Keratinocyte (primary cell): Measurements from ENCODE around the gene LINC00237. TPM values are rescaled to one million over a fixed set of nuclear protein-coding genes. Genes with fewer than 3 reads are reported as not detected.

ENCODE experiments used
- DNase-seq: peaks from one replicate; pipeline ENCODE4 v3.0.0-alpha.2; 2011; ENCODE audit warnings: low read depth, missing footprints, low spot score
- FAIRE-seq: peaks from 2 replicates; lab custom pipeline; 2011; peaks lifted over from hg19 to GRCh38; lab: Jason Lieb, UNC
- H2AFZ ChIP-seq: 2 replicates; pipeline ENCODE4 v1.6.0; 2012; ENCODE audit warnings: low read length, control low read depth, inconsistent platforms; ENCODE audit not compliant: control insufficient read depth
- H3K27ac ChIP-seq: 2 replicates; pipeline ENCODE4 v1.5.1; 2011; ENCODE audit warnings: low read length; ENCODE audit not compliant: control insufficient read depth, insufficient read depth
- H3K27me3 ChIP-seq: 3 replicates; pipeline ENCODE4 v1.6.0; 2011; ENCODE audit warnings: low read length; ENCODE audit not compliant: control insufficient read depth, insufficient read depth; ENCODE audit errors: extremely low read depth
- H3K36me3 ChIP-seq, 2 experiments: 2 replicates in 1 of 2; 3 replicates in 1 of 2; pipeline ENCODE4 v1.5.1; 2011; ENCODE audit warnings: low read length in 2 of 2, mild to moderate bottlenecking in 1 of 2; ENCODE audit not compliant: control insufficient read depth in 2 of 2, insufficient read depth in 2 of 2; ENCODE audit errors: extremely low read depth in 1 of 2
- H3K4me1 ChIP-seq: 3 replicates; pipeline ENCODE4 v1.5.1; 2011; ENCODE audit warnings: low read length; ENCODE audit not compliant: control insufficient read depth, insufficient read depth; ENCODE audit errors: extremely low read depth
- H3K4me2 ChIP-seq: 3 replicates; pipeline ENCODE4 v1.6.0; 2011; ENCODE audit warnings: low read depth, low read length; ENCODE audit not compliant: control insufficient read depth, insufficient read depth; ENCODE audit errors: extremely low read depth
- H3K4me3 ChIP-seq, 3 experiments: fragments of 200-600 bp in 1 of 3; sonication (generic) in 1 of 3; 2 replicates in 2 of 3; 3 replicates in 1 of 3; pipeline ENCODE4 v1.5.1; 2011 to 2016; ENCODE audit warnings: low read length in 3 of 3, mild to moderate bottlenecking in 3 of 3, control low read depth in 2 of 3, inconsistent platforms in 1 of 3, low read depth in 1 of 3, mixed read lengths in 1 of 3, mixed run types in 1 of 3, moderate library complexity in 1 of 3; ENCODE audit not compliant: control insufficient read depth in 2 of 3, insufficient read depth in 2 of 3; ENCODE audit errors: extremely low read depth in 1 of 3
- H3K79me2 ChIP-seq: 2 replicates; pipeline ENCODE4 v1.6.0; 2012; ENCODE audit warnings: low read length; ENCODE audit not compliant: control insufficient read depth, insufficient read depth
- H3K9ac ChIP-seq: 3 replicates; pipeline ENCODE4 v1.6.0; 2011; ENCODE audit warnings: low read length; ENCODE audit not compliant: control insufficient read depth, insufficient read depth; ENCODE audit errors: extremely low read depth
- H3K9me1 ChIP-seq: 3 replicates; pipeline ENCODE4 v1.6.0; 2011; ENCODE audit warnings: low read length; ENCODE audit not compliant: control insufficient read depth, insufficient read depth; ENCODE audit errors: extremely low read depth
- H3K9me3 ChIP-seq: 2 replicates; pipeline ENCODE4 v1.5.1; 2012; ENCODE audit warnings: low read depth, low read length; ENCODE audit not compliant: control insufficient read depth
- H4K20me1 ChIP-seq: 3 replicates; pipeline ENCODE4 v1.6.0; 2011; ENCODE audit warnings: low read length; ENCODE audit not compliant: control insufficient read depth, insufficient read depth; ENCODE audit errors: extremely low read depth
- EZH2 ChIP-seq: IDR thresholded peaks from one replicate; pipeline ENCODE4 v1.6.1; 2012; ENCODE audit warnings: inconsistent platforms, mild to moderate bottlenecking, low read length, moderate library complexity
- dilution Hi-C: fragments of 300-500 bp; cut with MboI; formaldehyde crosslinking; loops from one replicate; pipeline ENCODE4 v1.7.0; 2020; ENCODE audit warnings: low sequenced_read_pairs; ENCODE audit not compliant: extremely low pct_ligation_motif_present
- polyA plus RNA-seq, 5 experiments: library from polyadenylated mRNA; depleted of rRNA in 3 of 5; stranded (reverse) in 3 of 5; stranded (forward) in 1 of 5; unstranded in 1 of 5; fragments of >200 nt; gene quantifications; 1 replicate in 1 of 5; 2 replicates in 3 of 5; 3 replicates in 1 of 5; pipeline versions ENCODE4 v1.2.1 to v1.2.3, GENCODE V29; 2011 to 2012; ENCODE audit warnings: missing spikeins in 2 of 5, low read depth in 1 of 5, low replicate concordance in 1 of 5
- TF ChIP-seq, protein P1 (sequence below), 3 experiments: IDR thresholded peaks in 1 of 3; conservative IDR thresholded peaks in 1 of 3; optimal IDR thresholded peaks in 1 of 3; 2 replicates in 2 of 3; 3 replicates in 1 of 3; pipeline versions ENCODE3 to v1.5.1; 2011; ENCODE audit warnings: low read length in 3 of 3, mild to moderate bottlenecking in 3 of 3, moderate library complexity in 2 of 3, control low read depth in 1 of 3, inconsistent platforms in 1 of 3; ENCODE audit not compliant: insufficient read depth in 2 of 3; ENCODE audit errors: extremely low read depth in 1 of 3

LINC00237 gene
- polyA plus RNA-seq, 1 donor (not counting 4 experiments of a cell fraction or from before 2014, with no cell fraction given) = not detected

GRCh38 chr20:21082584-21082983 lies 23.6 kb downstream of the LINC00237 start:
- dilution Hi-C loops = no loop called here
- Histone ChIP-seq H3K79me2 (no peaks in the 10 kb centered on the region), H3K4me1 (no peaks in the 10 kb centered on the region), H3K4me2 (no peak overlapping the region), H3K9me3 (no peaks in the 10 kb centered on the region), H3K36me3 (no peaks in the 10 kb centered on the region), H4K20me1 (no peaks in the 10 kb centered on the region), H3K9me1 (no peaks in the 10 kb centered on the region), H3K9ac (no peak overlapping the region), H3K4me3 (no peak overlapping the region), H2AFZ (no peak overlapping the region), H3K27ac (no peak overlapping the region), H3K27me3 (no peaks in the 10 kb centered on the region)
- no peak for DNase-seq
- no peak for FAIRE-seq
- TF ChIP-seq, protein P1, sequence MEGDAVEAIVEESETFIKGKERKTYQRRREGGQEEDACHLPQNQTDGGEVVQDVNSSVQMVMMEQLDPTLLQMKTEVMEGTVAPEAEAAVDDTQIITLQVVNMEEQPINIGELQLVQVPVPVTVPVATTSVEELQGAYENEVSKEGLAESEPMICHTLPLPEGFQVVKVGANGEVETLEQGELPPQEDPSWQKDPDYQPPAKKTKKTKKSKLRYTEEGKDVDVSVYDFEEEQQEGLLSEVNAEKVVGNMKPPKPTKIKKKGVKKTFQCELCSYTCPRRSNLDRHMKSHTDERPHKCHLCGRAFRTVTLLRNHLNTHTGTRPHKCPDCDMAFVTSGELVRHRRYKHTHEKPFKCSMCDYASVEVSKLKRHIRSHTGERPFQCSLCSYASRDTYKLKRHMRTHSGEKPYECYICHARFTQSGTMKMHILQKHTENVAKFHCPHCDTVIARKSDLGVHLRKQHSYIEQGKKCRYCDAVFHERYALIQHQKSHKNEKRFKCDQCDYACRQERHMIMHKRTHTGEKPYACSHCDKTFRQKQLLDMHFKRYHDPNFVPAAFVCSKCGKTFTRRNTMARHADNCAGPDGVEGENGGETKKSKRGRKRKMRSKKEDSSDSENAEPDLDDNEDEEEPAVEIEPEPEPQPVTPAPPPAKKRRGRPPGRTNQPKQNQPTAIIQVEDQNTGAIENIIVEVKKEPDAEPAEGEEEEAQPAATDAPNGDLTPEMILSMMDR (optimal IDR thresholded peaks at IDR 0.05 in 1 of 3, IDR thresholded peaks at IDR 0.05 in 1 of 3, conservative IDR thresholded peaks at IDR 0.05 in 1 of 3; ENCODE audit: extremely low read depth in 1 of 3, insufficient read depth in 2 of 3, low read length in 3 of 3) = no peak
- no peak for TF ChIP-seq EZH2

GRCh38 chr20:21077809-21078345 lies 28.3 kb downstream of the LINC00237 start:
- H3K4me2 ChIP-seq = no peak overlapping the region
- no peak for TF ChIP-seq EZH2
- TF ChIP-seq, protein P1 (optimal IDR thresholded peaks at IDR 0.05 in 1 of 3, IDR thresholded peaks at IDR 0.05 in 1 of 3, conservative IDR thresholded peaks at IDR 0.05 in 1 of 3; ENCODE audit: extremely low read depth in 1 of 3, insufficient read depth in 2 of 3, low read length in 3 of 3) = no peak
- FAIRE-seq (no peak), DNase-seq (no peak)
- H3K9me1 ChIP-seq = no peaks in the 10 kb centered on the region
- no peaks in the 10 kb centered on the region for H4K20me1 ChIP-seq
- dilution Hi-C loops = no loop called here
- H3K9me3 ChIP-seq = no peaks in the 10 kb centered on the region
- no peaks in the 10 kb centered on the region for H3K36me3 ChIP-seq
- no peaks in the 10 kb centered on the region for H3K79me2 ChIP-seq
- no peaks in the 10 kb centered on the region for H3K4me1 ChIP-seq
- no peaks in the 10 kb centered on the region for H3K27me3 ChIP-seq
- no peak overlapping the region for H3K9ac ChIP-seq
- no peak overlapping the region for H2AFZ ChIP-seq
- H3K27ac ChIP-seq = no peak overlapping the region
- H3K4me3 ChIP-seq = no peak overlapping the region
